ENCODE results near the gene ABCA13. TPM values are rescaled to one million over a fixed set of nuclear protein-coding genes. Genes with fewer than 3 reads are reported as not detected.
"Not testable (repeated sequence)": the region's sequence is repeated elsewhere in the genome, so short reads cannot be mapped to it uniquely, and the experiment has no call there.

Gene ABCA13
- polyA plus RNA-seq, 1 donor (not counting 4 experiments of a cell fraction or from before 2014, with no cell fraction given): 0.76 TPM

DNA sequence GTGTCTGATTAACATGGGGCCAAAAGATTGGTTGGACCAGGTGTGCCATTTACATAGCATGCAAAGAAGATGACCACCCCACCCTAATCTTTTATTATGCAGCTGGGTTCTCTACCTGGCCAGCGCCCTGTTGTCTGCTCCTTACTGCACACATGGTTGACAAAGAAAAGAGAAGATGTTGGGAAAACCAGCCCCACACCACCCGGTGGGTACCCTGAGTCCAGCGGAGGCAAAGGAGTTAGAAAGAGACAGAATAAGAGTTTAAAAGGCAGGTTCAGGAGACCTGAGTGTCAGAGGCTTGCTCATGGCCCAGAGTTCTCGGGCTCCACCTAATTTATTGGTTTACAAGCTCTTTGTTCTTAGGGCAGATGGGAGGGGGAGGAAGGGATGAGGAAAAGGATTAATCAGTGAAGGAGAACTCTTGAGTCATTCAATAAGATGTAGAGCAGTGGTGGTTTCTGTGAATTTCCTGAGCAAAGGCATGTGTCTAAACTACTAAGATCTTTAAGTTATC, 24.1 kb upstream of the ABCA13 start:
- Histone ChIP-seq H3K4me3 (ENCODE audit: control insufficient read depth in 2 of 3, extremely low read depth in 1 of 3, insufficient read depth in 2 of 3, low read depth in 1 of 3, low read length in 3 of 3) (no peak overlapping the region), H3K27ac (ENCODE audit: control insufficient read depth, insufficient read depth, low read length) (no peak overlapping the region), H3K9me3 (ENCODE audit: control insufficient read depth, low read depth, low read length) (no peaks in the 10 kb centered on the region), H3K9ac (ENCODE audit: control insufficient read depth, extremely low read depth, insufficient read depth, low read length) (no peak overlapping the region), H3K79me2 (ENCODE audit: control insufficient read depth, insufficient read depth, low read length) (no peaks in the 10 kb centered on the region), H3K36me3 (ENCODE audit: control insufficient read depth in 2 of 2, extremely low read depth in 1 of 2, insufficient read depth in 2 of 2, low read length in 2 of 2) (no peaks in the 10 kb centered on the region), H3K27me3 (ENCODE audit: control insufficient read depth, extremely low read depth, insufficient read depth, low read length) (no peaks in the 10 kb centered on the region), H2AFZ (ENCODE audit: control insufficient read depth, low read length) (no peak overlapping the region), H3K4me2 (ENCODE audit: control insufficient read depth, extremely low read depth, insufficient read depth, low read depth, low read length) (no peak overlapping the region), H4K20me1 (ENCODE audit: control insufficient read depth, extremely low read depth, insufficient read depth, low read length) (no peaks in the 10 kb centered on the region), H3K4me1 (ENCODE audit: control insufficient read depth, extremely low read depth, insufficient read depth, low read length) (no peaks in the 10 kb centered on the region), H3K9me1 (ENCODE audit: control insufficient read depth, extremely low read depth, insufficient read depth, low read length) (no peaks in the 10 kb centered on the region)
- dilution Hi-C loops (cut with MboI; ENCODE audit: extremely low pct_ligation_motif_present, low sequenced_read_pairs): no loop called here
- no peak for FAIRE-seq
- TF ChIP-seq, protein P1, sequence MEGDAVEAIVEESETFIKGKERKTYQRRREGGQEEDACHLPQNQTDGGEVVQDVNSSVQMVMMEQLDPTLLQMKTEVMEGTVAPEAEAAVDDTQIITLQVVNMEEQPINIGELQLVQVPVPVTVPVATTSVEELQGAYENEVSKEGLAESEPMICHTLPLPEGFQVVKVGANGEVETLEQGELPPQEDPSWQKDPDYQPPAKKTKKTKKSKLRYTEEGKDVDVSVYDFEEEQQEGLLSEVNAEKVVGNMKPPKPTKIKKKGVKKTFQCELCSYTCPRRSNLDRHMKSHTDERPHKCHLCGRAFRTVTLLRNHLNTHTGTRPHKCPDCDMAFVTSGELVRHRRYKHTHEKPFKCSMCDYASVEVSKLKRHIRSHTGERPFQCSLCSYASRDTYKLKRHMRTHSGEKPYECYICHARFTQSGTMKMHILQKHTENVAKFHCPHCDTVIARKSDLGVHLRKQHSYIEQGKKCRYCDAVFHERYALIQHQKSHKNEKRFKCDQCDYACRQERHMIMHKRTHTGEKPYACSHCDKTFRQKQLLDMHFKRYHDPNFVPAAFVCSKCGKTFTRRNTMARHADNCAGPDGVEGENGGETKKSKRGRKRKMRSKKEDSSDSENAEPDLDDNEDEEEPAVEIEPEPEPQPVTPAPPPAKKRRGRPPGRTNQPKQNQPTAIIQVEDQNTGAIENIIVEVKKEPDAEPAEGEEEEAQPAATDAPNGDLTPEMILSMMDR (optimal IDR thresholded peaks at IDR 0.05 in 1 of 3, IDR thresholded peaks at IDR 0.05 in 1 of 3, conservative IDR thresholded peaks at IDR 0.05 in 1 of 3; ENCODE audit: extremely low read depth in 1 of 3, insufficient read depth in 2 of 3, low read length in 3 of 3): no peak
- TF ChIP-seq EZH2 (IDR thresholded peaks at IDR 0.05; ENCODE audit: low read length): no peak
- no peak for DNase-seq (ENCODE audit: low read depth, low spot score)

DNA sequence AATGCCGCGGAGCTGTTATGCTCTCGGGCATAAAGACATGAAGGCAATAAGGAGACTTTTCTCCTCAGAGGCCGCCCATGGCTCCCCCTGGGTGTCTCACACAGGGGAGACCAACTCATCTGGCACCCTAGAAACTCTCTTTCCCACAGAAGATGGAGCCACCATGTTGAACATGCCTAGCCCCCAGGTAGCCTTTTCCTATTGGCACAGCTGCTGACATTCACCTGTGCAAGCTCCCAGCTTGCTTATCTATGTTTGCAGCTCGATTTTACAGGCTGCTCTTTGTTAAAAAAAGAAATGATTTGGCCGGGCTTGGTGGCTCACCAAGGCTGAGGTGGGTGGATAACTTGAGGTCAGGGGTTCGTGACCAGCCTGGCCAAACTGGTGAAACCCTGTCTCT, 23.6 kb upstream of the ABCA13 start:
- H3K79me2 ChIP-seq (ENCODE audit: control insufficient read depth, insufficient read depth, low read length); H3K36me3 ChIP-seq (ENCODE audit: control insufficient read depth in 2 of 2, extremely low read depth in 1 of 2, insufficient read depth in 2 of 2, low read length in 2 of 2); H3K9ac ChIP-seq (ENCODE audit: control insufficient read depth, extremely low read depth, insufficient read depth, low read length); H3K9me1 ChIP-seq (ENCODE audit: control insufficient read depth, extremely low read depth, insufficient read depth, low read length); H4K20me1 ChIP-seq (ENCODE audit: control insufficient read depth, extremely low read depth, insufficient read depth, low read length); H3K4me2 ChIP-seq (ENCODE audit: control insufficient read depth, extremely low read depth, insufficient read depth, low read depth, low read length); DNase-seq (ENCODE audit: low read depth, low spot score); H3K27ac ChIP-seq (ENCODE audit: control insufficient read depth, insufficient read depth, low read length); H3K4me3 ChIP-seq (ENCODE audit: control insufficient read depth in 2 of 3, extremely low read depth in 1 of 3, insufficient read depth in 2 of 3, low read depth in 1 of 3, low read length in 3 of 3); H3K4me1 ChIP-seq (ENCODE audit: control insufficient read depth, extremely low read depth, insufficient read depth, low read length); H3K27me3 ChIP-seq (ENCODE audit: control insufficient read depth, extremely low read depth, insufficient read depth, low read length); H3K9me3 ChIP-seq (ENCODE audit: control insufficient read depth, low read depth, low read length); H2AFZ ChIP-seq (ENCODE audit: control insufficient read depth, low read length); dilution Hi-C loops (cut with MboI; ENCODE audit: extremely low pct_ligation_motif_present, low sequenced_read_pairs); FAIRE-seq: not testable (repeated sequence)

DNA sequence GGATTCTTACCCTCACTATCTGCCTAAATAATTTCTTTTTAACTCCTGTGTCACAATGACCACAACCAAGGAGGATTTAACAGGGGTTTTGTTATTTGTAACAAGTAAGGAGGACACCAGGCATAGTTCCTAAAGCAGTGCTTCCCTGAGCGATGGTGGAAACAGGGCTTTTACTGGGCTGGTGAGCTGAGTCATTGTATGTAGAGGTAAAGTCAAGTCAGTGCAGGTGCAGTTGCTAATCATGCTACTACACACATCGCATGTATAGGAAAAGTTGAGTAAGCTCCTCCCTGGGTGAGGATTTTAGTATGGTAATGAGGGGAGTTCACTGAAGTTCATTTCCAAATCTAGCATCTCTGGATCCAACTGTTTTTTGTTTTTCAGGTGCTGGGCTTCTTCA, 22.9 kb upstream of the ABCA13 start:
- FAIRE-seq: no peak
- H3K36me3 ChIP-seq (ENCODE audit: control insufficient read depth in 2 of 2, extremely low read depth in 1 of 2, insufficient read depth in 2 of 2, low read length in 2 of 2): no peaks in the 10 kb centered on the region
- no peak overlapping the region for H3K9ac ChIP-seq (ENCODE audit: control insufficient read depth, extremely low read depth, insufficient read depth, low read length)

More for the DNA sequence above, 22.9 kb upstream of the ABCA13 start:
- dilution Hi-C loops (cut with MboI; ENCODE audit: extremely low pct_ligation_motif_present, low sequenced_read_pairs): no loop called here
- no peaks in the 10 kb centered on the region for H3K9me1 ChIP-seq (ENCODE audit: control insufficient read depth, extremely low read depth, insufficient read depth, low read length)
- no peaks in the 10 kb centered on the region for H3K79me2 ChIP-seq (ENCODE audit: control insufficient read depth, insufficient read depth, low read length)
- TF ChIP-seq EZH2 (IDR thresholded peaks at IDR 0.05; ENCODE audit: low read length): no peak
- TF ChIP-seq, protein P1 (optimal IDR thresholded peaks at IDR 0.05 in 1 of 3, IDR thresholded peaks at IDR 0.05 in 1 of 3, conservative IDR thresholded peaks at IDR 0.05 in 1 of 3; ENCODE audit: extremely low read depth in 1 of 3, insufficient read depth in 2 of 3, low read length in 3 of 3): no peak
- DNase-seq (ENCODE audit: low read depth, low spot score): no peak
- H2AFZ ChIP-seq (ENCODE audit: control insufficient read depth, low read length): no peak overlapping the region
- no peaks in the 10 kb centered on the region for H4K20me1 ChIP-seq (ENCODE audit: control insufficient read depth, extremely low read depth, insufficient read depth, low read length)
- H3K4me1 ChIP-seq (ENCODE audit: control insufficient read depth, extremely low read depth, insufficient read depth, low read length): no peaks in the 10 kb centered on the region
- H3K9me3 ChIP-seq (ENCODE audit: control insufficient read depth, low read depth, low read length): no peaks in the 10 kb centered on the region
- H3K27me3 ChIP-seq (ENCODE audit: control insufficient read depth, extremely low read depth, insufficient read depth, low read length): no peaks in the 10 kb centered on the region
- no peak overlapping the region for H3K27ac ChIP-seq (ENCODE audit: control insufficient read depth, insufficient read depth, low read length)
- H3K4me3 ChIP-seq (ENCODE audit: control insufficient read depth in 2 of 3, extremely low read depth in 1 of 3, insufficient read depth in 2 of 3, low read depth in 1 of 3, low read length in 3 of 3): no peak overlapping the region
- H3K4me2 ChIP-seq (ENCODE audit: control insufficient read depth, extremely low read depth, insufficient read depth, low read depth, low read length): no peak overlapping the region
